RWPE2 (cell line): Measurements from ENCODE around the gene C20orf204.

ENCODE experiments used
- ATAC-seq: fragments of 200-7000 bp; cut with Tn5 transposase; 3 replicates; pipeline ENCODE4 v1.9.1; 2021; ENCODE audit warnings: low read depth
- DNase-seq: peaks from one replicate; pipeline ENCODE4 v3.0.0-alpha.2; 2020; ENCODE audit warnings: low spot score
- H3K27ac ChIP-seq: fragments of 450-650 bp; 2 replicates; pipeline ENCODE4 v1.5.1; 2017; ENCODE audit warnings: mild to moderate bottlenecking; ENCODE audit not compliant: poor library complexity, severe bottlenecking
- H3K27me3 ChIP-seq: fragments of 250-450 bp; sonication (Bioruptor Pico); 2 replicates; pipeline ENCODE4 v1.5.1; 2021; ENCODE audit warnings: mild to moderate bottlenecking, moderate library complexity; ENCODE audit not compliant: insufficient read depth, poor library complexity, severe bottlenecking
- H3K36me3 ChIP-seq: fragments of 250-450 bp; sonication (Bioruptor Pico); 2 replicates; pipeline ENCODE4 v1.5.1; 2020; ENCODE audit warnings: low read depth, mild to moderate bottlenecking, moderate library complexity
- H3K4me1 ChIP-seq: fragments of 250-450 bp; sonication (Bioruptor Pico); 2 replicates; pipeline ENCODE4 v1.5.1; 2021; ENCODE audit warnings: mild to moderate bottlenecking, moderate library complexity; ENCODE audit not compliant: insufficient read depth, poor library complexity, severe bottlenecking
- H3K4me3 ChIP-seq: fragments of 250-450 bp; sonication (Bioruptor Pico); 2 replicates; pipeline ENCODE4 v1.5.1; 2021; ENCODE audit warnings: mild to moderate bottlenecking, moderate library complexity; ENCODE audit not compliant: severe bottlenecking
- H3K9me3 ChIP-seq: fragments of 250-450 bp; sonication (Bioruptor Pico); 2 replicates; pipeline ENCODE4 v1.5.1; 2021; ENCODE audit warnings: mild to moderate bottlenecking, moderate library complexity; ENCODE audit not compliant: severe bottlenecking
- CTCF ChIP-seq: fragments of 450-650 bp; IDR thresholded peaks from one replicate; pipeline ENCODE4 v1.5.1; 2017; ENCODE audit warnings: mild to moderate bottlenecking, moderate library complexity; ENCODE audit not compliant: poor library complexity, severe bottlenecking

C20orf204 gene

GRCh38 chr20:64033981-64034493 is 1.9 kb upstream of the C20orf204 start:
- no peak overlapping the region for H3K27ac ChIP-seq
- no peak for ATAC-seq
- H3K4me3 ChIP-seq, result no peak overlapping the region
- H3K9me3 ChIP-seq, result no peaks in the 10 kb centered on the region
- peaks cover 28% of the 10 kb centered on the region for H3K36me3 ChIP-seq
- no peaks in the 10 kb centered on the region for H3K4me1 ChIP-seq
- TF ChIP-seq CTCF, result no peak
- DNase-seq, result no peak
- peaks cover 6% of the 10 kb centered on the region for H3K27me3 ChIP-seq

GRCh38 chr20:64035066-64035932 is 683 bp upstream of the C20orf204 start:
- Histone ChIP-seq H3K4me1 (no peaks in the 10 kb centered on the region), H3K36me3 (peaks cover 18% of the 10 kb centered on the region), H3K27ac (no peak overlapping the region), H3K27me3 (peaks cover 6% of the 10 kb centered on the region), H3K9me3 (no peaks in the 10 kb centered on the region), H3K4me3 (no peak overlapping the region)
- no peak for TF ChIP-seq CTCF
- ATAC-seq (no peak), DNase-seq (no peak)

- TF ChIP-seq CTCF, result no peak
- Histone ChIP-seq H3K9me3 (no peaks in the 10 kb centered on the region), H3K36me3 (peaks cover 7% of the 10 kb centered on the region; the same call in 1 of the 2 replicates), H3K4me3 (no peak overlapping the region), H3K27me3 (peaks cover 6% of the 10 kb centered on the region), H3K27ac (no peak overlapping the region), H3K4me1 (no peaks in the 10 kb centered on the region)
- ATAC-seq, result no peak
- no peak for DNase-seq
These were observed 590 bp downstream of the C20orf204 start for GRCh38 chr20:64036346-64037198.

DNA sequence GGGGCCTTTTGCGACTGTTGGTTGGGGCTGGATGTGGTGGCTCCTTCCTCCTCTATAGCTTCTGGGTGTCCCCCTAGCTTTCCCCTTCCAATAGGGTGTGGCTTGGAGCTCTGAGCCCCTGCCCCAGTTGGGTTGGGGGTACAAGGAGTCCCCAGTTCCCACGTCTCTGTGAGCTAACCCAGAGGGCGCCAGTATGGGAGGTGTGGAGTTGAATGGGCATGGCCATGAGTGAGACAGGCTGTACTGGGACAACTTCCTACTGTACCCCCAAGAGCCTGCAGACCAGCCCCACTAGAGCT is 1.2 kb downstream of the C20orf204 start:
- ATAC-seq (no peak), DNase-seq (no peak)
- Histone ChIP-seq H3K27me3 (peaks cover 10% of the 10 kb centered on the region), H3K36me3 (peaks cover 7% of the 10 kb centered on the region; the same call in 1 of the 2 replicates), H3K4me3 (no peak overlapping the region), H3K9me3 (no peaks in the 10 kb centered on the region), H3K27ac (no peak overlapping the region), H3K4me1 (no peaks in the 10 kb centered on the region)
- no peak for TF ChIP-seq CTCF
